ENCODE results near the gene ANKRD34B. TPM values are rescaled to one million over a fixed set of nuclear protein-coding genes. Genes with fewer than 3 reads are reported as not detected.

The ANKRD34B gene
- total and polyA plus RNA-seq, 2 donors (not counting 1 experiment from before 2014, with no cell fraction given): not detected

DNA sequence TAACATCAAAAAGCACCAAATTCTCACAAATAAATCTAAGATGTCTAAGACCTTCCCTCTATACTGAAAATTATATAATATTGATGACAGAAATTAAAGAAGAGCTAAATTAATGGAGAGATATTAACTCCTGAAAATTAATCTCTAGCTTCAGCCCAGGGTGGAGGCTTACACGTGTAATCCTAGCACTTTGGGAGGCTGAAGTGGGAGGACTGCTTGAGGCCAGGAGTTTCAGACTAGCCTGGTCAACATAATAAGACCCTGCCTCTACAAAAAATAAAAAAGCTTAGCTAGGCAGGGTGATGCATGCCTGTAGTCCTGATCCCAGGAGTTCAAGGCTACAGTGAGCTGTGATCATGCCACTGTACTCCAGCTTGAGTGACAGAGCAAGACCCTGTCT is 39.6 kb upstream of the ANKRD34B start:
- ATAC-seq (ENCODE audit: low read depth) (no peak), DNase-seq (no peak)
- no peak overlapping the region for H3K9ac ChIP-seq (ENCODE audit: low read length)
- H3K9me3 Mint-ChIP-seq (ENCODE audit: insufficient read depth): peaks cover 10% of the 10 kb centered on the region
- H3K9me3 ChIP-seq (ENCODE audit: control extremely low read depth in 1 of 3, control insufficient read depth in 2 of 3, insufficient read depth in 1 of 3, low read length in 2 of 3): peaks cover 0 to 3% (median 0%) of the 10 kb centered on the region in 3 donors
- no peak overlapping the region for H3K4me3 ChIP-seq (ENCODE audit: control extremely low read depth in 1 of 5, extremely low read depth in 1 of 5, insufficient read depth in 1 of 5, low read depth in 2 of 5, low read length in 4 of 5)
- H4K20me1 ChIP-seq (ENCODE audit: control insufficient read depth, insufficient read depth, low read length, poor library complexity, severe bottlenecking): no peaks in the 10 kb centered on the region
- no peak overlapping the region for H3K4me2 ChIP-seq (replicated peaks; ENCODE audit: low read depth, low read length, poor library complexity, severe bottlenecking)
- no peak overlapping the region for H2AFZ ChIP-seq (ENCODE audit: insufficient read depth, low read depth, low read length, poor library complexity, severe bottlenecking)
- CTCF ChIA-PET: no interaction called here
- no peaks in the 10 kb centered on the region for H3K36me3 ChIP-seq (replicated peaks in 1 of 2; ENCODE audit: control extremely low read depth in 1 of 2, control insufficient read depth in 1 of 2, extremely low read depth in 1 of 2, insufficient read depth in 2 of 2, low read length in 1 of 2)
- peaks cover 2% of the 10 kb centered on the region for H3K4me1 Mint-ChIP-seq
- H3K27me3 Mint-ChIP-seq: no peaks in the 10 kb centered on the region
- no peak overlapping the region for H3K4me3 Mint-ChIP-seq
- no peaks in the 10 kb centered on the region for H3K79me2 ChIP-seq (ENCODE audit: control insufficient read depth, insufficient read depth, low read length)
- no peak overlapping the region for H3K27ac Mint-ChIP-seq
- no peaks in the 10 kb centered on the region for H3K27me3 ChIP-seq (replicated peaks in 1 of 4; ENCODE audit: control extremely low read depth in 1 of 4, control insufficient read depth in 3 of 4, insufficient read depth in 4 of 4, low read length in 3 of 4)
- 100% methylated on average over 1 of the region's 1 CpG for WGBS (ENCODE audit: insufficient coverage)
- TF ChIP-seq, protein P1, sequence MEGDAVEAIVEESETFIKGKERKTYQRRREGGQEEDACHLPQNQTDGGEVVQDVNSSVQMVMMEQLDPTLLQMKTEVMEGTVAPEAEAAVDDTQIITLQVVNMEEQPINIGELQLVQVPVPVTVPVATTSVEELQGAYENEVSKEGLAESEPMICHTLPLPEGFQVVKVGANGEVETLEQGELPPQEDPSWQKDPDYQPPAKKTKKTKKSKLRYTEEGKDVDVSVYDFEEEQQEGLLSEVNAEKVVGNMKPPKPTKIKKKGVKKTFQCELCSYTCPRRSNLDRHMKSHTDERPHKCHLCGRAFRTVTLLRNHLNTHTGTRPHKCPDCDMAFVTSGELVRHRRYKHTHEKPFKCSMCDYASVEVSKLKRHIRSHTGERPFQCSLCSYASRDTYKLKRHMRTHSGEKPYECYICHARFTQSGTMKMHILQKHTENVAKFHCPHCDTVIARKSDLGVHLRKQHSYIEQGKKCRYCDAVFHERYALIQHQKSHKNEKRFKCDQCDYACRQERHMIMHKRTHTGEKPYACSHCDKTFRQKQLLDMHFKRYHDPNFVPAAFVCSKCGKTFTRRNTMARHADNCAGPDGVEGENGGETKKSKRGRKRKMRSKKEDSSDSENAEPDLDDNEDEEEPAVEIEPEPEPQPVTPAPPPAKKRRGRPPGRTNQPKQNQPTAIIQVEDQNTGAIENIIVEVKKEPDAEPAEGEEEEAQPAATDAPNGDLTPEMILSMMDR (IDR thresholded peaks at IDR 0.05): no peak
- no peak for TF ChIP-seq EZH2 (IDR thresholded peaks at IDR 0.05; ENCODE audit: borderline replicate concordance, insufficient read depth, low read depth, low read length, poor library complexity, severe bottlenecking)
- no peaks in the 10 kb centered on the region for H3K4me1 ChIP-seq (ENCODE audit: control insufficient read depth in 2 of 2, insufficient read depth in 2 of 2, low read length in 2 of 2)
- intact Hi-C loops (cut with micrococcal nuclease): no loop called here
- no peak overlapping the region for H3K27ac ChIP-seq (ENCODE audit: low read length in 2 of 2)
- POLR2A ChIA-PET: no interaction called here

DNA sequence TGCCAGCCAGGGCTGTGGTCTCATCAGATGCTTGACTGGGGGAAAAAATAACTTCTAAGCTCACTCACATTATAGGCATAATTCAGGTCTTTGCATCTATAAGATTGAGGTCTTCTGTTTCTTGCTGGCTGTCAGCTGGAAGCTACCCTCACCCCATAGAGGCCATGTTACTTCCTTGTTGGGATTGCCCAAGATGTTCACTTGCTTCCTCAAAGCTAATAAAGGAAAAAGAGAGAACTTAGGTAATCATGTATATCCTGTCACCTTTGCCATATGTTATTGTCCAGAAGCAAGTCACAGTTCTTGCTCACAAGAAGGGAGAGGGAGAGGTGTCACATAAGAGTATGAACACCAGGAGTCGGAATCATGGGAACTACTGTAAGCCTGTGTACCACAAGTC is 38.7 kb upstream of the ANKRD34B start:
- no peak overlapping the region for H3K4me3 Mint-ChIP-seq
- no peaks in the 10 kb centered on the region for H3K27me3 Mint-ChIP-seq
- no peak for TF ChIP-seq EZH2 (IDR thresholded peaks at IDR 0.05; ENCODE audit: borderline replicate concordance, insufficient read depth, low read depth, low read length, poor library complexity, severe bottlenecking)
- TF ChIP-seq, protein P1 (IDR thresholded peaks at IDR 0.05): no peak
- WGBS (ENCODE audit: insufficient coverage): no CpG with 5 or more reads among the region's 1 CpG
- ATAC-seq (ENCODE audit: low read depth) (no peak), DNase-seq (no peak)
- no peak overlapping the region for H3K9ac ChIP-seq (ENCODE audit: low read length)
- no peaks in the 10 kb centered on the region for H3K27me3 ChIP-seq (replicated peaks in 1 of 4; ENCODE audit: control extremely low read depth in 1 of 4, control insufficient read depth in 3 of 4, insufficient read depth in 4 of 4, low read length in 3 of 4)
- peaks cover 2% of the 10 kb centered on the region for H3K4me1 Mint-ChIP-seq
- H3K79me2 ChIP-seq (ENCODE audit: control insufficient read depth, insufficient read depth, low read length): no peaks in the 10 kb centered on the region
- no peak overlapping the region for H3K4me2 ChIP-seq (replicated peaks; ENCODE audit: low read depth, low read length, poor library complexity, severe bottlenecking)
- intact Hi-C loops (cut with micrococcal nuclease): no loop called here
- ChIA-PET POLR2A (no interaction called here), CTCF (no interaction called here)
- no peaks in the 10 kb centered on the region for H3K36me3 ChIP-seq (replicated peaks in 1 of 2; ENCODE audit: control extremely low read depth in 1 of 2, control insufficient read depth in 1 of 2, extremely low read depth in 1 of 2, insufficient read depth in 2 of 2, low read length in 1 of 2)
- H3K27ac ChIP-seq (ENCODE audit: low read length in 2 of 2): no peak overlapping the region
- H3K4me3 ChIP-seq (ENCODE audit: control extremely low read depth in 1 of 5, extremely low read depth in 1 of 5, insufficient read depth in 1 of 5, low read depth in 2 of 5, low read length in 4 of 5): no peak overlapping the region
- peaks cover 0 to 3% (median 0%) of the 10 kb centered on the region in 3 donors for H3K9me3 ChIP-seq (ENCODE audit: control extremely low read depth in 1 of 3, control insufficient read depth in 2 of 3, insufficient read depth in 1 of 3, low read length in 2 of 3)
- no peaks in the 10 kb centered on the region for H3K4me1 ChIP-seq (ENCODE audit: control insufficient read depth in 2 of 2, insufficient read depth in 2 of 2, low read length in 2 of 2)
- no peak overlapping the region for H3K27ac Mint-ChIP-seq
- H2AFZ ChIP-seq (ENCODE audit: insufficient read depth, low read depth, low read length, poor library complexity, severe bottlenecking): no peak overlapping the region
- no peaks in the 10 kb centered on the region for H4K20me1 ChIP-seq (ENCODE audit: control insufficient read depth, insufficient read depth, low read length, poor library complexity, severe bottlenecking)
- peaks cover 10% of the 10 kb centered on the region for H3K9me3 Mint-ChIP-seq (ENCODE audit: insufficient read depth)
